ENCODE data around the gene DYTN. TPM values are rescaled to one million over a fixed set of nuclear protein-coding genes. Genes with fewer than 3 reads are reported as not detected.

The DYTN gene
- total and polyA plus RNA-seq, 4 donors: not detected

- Histone ChIP-seq H3K9me3 (ENCODE audit: control insufficient read depth in 4 of 4, low read length in 3 of 4) (peaks cover 0 to 2% (median 0%) of the 10 kb centered on the region in 4 donors), H3K4me3 (ENCODE audit: low read depth in 1 of 3, low read length in 3 of 3) (no peak overlapping the region), H3K27ac (ENCODE audit: low read depth in 1 of 2, low read length in 2 of 2) (no peak overlapping the region), H3K9ac (ENCODE audit: low read depth in 1 of 2, low read length in 2 of 2) (no peak overlapping the region), H3K36me3 (ENCODE audit: control insufficient read depth in 4 of 4, insufficient read depth in 3 of 4, low read depth in 1 of 4, low read length in 3 of 4) (no peaks in the 10 kb centered on the region), H3K27me3 (ENCODE audit: control insufficient read depth in 4 of 4, insufficient read depth in 4 of 4, low read length in 3 of 4) (peaks cover 0 to 7% (median 2%) of the 10 kb centered on the region in 4 donors), H3K4me1 (ENCODE audit: control insufficient read depth in 4 of 4, insufficient read depth in 4 of 4, low read length in 3 of 4) (peaks cover 0 to 3% (median 0%) of the 10 kb centered on the region in 4 donors)
- 25% methylated on average over 2 of the region's 2 CpGs for WGBS
- DNase-seq (ENCODE audit: low spot score): no peak
- no peak for TF ChIP-seq ATF3 (IDR thresholded peaks at IDR 0.05)
- no peak for TF ChIP-seq CTCF (IDR thresholded peaks at IDR 0.05; ENCODE audit: low read depth, low read length, missing input control)
- no peak for TF ChIP-seq HNF4G (IDR thresholded peaks at IDR 0.05)
- TF ChIP-seq YY1 (IDR thresholded peaks at IDR 0.05): no peak
- TF ChIP-seq FOXA2 (IDR thresholded peaks at IDR 0.05): no peak
- TF ChIP-seq GABPA (IDR thresholded peaks at IDR 0.05 in 1 of 2, conservative IDR thresholded peaks at IDR 0.05 in 1 of 2): no peak
Observed at GRCh38 chr2:206639636-206640035, 78.6 kb downstream of the DYTN start.

GRCh38 chr2:206635015-206635414 lies 83.2 kb downstream of the DYTN start:
- TF ChIP-seq JUND (IDR thresholded peaks at IDR 0.05) (no peak), FOXA2 (IDR thresholded peaks at IDR 0.05) (no peak), RXRA (IDR thresholded peaks at IDR 0.05) (no peak), NR2F2 (IDR thresholded peaks at IDR 0.05) (no peak), RAD21 (IDR thresholded peaks at IDR 0.05) (no peak), REST (IDR thresholded peaks at IDR 0.05) (no peak), TAF1 (conservative IDR thresholded peaks at IDR 0.05) (no peak), MAX (IDR thresholded peaks at IDR 0.05) (no peak), HNF4G (IDR thresholded peaks at IDR 0.05) (no peak), CTCF (IDR thresholded peaks at IDR 0.05; ENCODE audit: low read depth, low read length, missing input control) (no peak), ZBTB33 (IDR thresholded peaks at IDR 0.05) (no peak)
- Histone ChIP-seq H3K27ac (ENCODE audit: low read depth in 1 of 2, low read length in 2 of 2) (no peak overlapping the region), H3K27me3 (ENCODE audit: control insufficient read depth in 4 of 4, insufficient read depth in 4 of 4, low read length in 3 of 4) (peaks cover 0 to 4% (median 3%) of the 10 kb centered on the region in 4 donors), H3K4me1 (ENCODE audit: control insufficient read depth in 4 of 4, insufficient read depth in 4 of 4, low read length in 3 of 4) (no peaks in the 10 kb centered on the region), H3K9me3 (ENCODE audit: control insufficient read depth in 4 of 4, low read length in 3 of 4) (no peaks in the 10 kb centered on the region), H3K36me3 (ENCODE audit: control insufficient read depth in 4 of 4, insufficient read depth in 3 of 4, low read depth in 1 of 4, low read length in 3 of 4) (no peaks in the 10 kb centered on the region), H3K9ac (ENCODE audit: low read depth in 1 of 2, low read length in 2 of 2) (no peak overlapping the region), H3K4me3 (ENCODE audit: low read depth in 1 of 3, low read length in 3 of 3) (no peak overlapping the region)
- no peak for DNase-seq (ENCODE audit: low spot score)
- WGBS: 59% methylated on average over 1 of the region's 1 CpG

Data from liver (tissue), 9 donors.